ENCODE results near the gene DDTL.
"Not testable (repeated sequence)": the region's sequence is repeated elsewhere in the genome, so short reads cannot be mapped to it uniquely, and the experiment has no call there.

The DDTL gene

DNA sequence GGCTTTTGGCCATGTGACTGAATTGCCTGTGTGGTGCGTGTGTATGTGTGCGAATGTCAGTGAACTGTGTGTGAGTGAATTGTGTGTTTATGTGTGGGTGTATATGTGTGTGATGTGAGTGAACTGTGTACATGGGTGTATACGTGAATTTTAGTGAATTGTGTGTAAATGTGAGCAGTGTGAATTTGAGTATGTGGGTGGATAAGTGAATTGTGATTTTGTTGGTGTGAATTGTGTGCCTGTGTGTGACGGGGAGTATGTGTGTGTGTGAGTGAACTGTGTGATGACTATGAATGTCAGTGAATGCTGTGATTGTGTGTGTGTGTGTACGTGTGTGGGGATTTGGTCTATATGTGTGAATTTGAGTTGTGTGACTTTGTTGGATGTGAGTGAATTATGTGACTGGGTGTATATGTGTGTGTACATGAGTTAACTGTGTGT, 3.5 kb downstream of the DDTL start:
- DNase-seq (ENCODE audit: low spot score): no peak

DNA sequence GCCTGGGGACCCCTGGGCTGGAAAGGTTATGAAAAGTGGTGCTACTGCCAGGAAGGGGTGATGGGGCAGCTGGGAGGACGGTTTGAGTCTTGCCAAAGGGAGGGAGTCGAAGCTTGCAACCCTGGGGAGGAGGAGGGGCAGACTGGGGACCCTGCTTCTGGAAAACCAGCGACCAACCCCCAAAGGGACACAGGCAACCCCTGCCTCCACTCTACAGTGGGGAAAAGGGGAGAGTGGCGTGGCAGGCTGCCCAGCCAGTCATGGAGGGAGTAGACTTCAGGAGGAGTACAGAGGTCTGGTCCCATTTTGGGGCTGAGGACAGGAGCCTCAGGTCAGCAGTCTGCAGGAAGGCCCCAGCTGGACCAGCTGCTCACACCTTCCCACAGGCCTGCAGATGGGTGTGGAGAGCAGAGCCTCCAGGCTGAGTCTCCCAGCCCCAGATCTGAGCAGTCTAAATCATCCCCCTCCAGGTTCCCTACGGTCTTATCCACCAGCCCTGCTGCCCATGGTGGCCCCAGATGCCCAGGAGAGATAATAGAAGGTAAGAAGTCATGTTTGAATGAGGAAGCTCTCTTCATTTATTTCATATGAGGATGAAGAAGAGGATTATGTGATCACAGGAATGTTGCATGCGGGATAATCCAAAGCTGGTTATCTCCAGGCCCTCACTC, 4.3 kb downstream of the DDTL start:
- DNase-seq (ENCODE audit: low spot score): no peak

DNA sequence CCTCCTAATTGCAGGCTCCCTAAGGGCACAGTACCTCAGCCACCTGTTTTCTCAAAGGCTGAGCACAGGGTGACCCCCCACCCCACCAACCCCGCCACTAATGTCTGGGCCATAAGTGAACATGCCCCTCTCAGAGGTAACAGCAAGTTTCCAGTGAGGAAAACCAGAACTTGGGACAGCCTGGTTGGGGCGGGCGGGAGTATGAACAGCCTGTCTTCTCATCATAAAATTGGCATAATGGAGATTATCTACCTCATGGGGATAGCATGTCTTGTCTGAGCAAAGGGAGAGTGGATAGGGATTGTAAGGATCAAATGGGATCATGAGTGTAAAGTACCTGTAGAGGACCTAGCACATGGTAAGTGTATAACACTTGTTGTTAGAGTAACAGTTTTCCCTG, 5.2 kb downstream of the DDTL start:
- not testable (repeated sequence) for DNase-seq (ENCODE audit: low spot score)

DNA sequence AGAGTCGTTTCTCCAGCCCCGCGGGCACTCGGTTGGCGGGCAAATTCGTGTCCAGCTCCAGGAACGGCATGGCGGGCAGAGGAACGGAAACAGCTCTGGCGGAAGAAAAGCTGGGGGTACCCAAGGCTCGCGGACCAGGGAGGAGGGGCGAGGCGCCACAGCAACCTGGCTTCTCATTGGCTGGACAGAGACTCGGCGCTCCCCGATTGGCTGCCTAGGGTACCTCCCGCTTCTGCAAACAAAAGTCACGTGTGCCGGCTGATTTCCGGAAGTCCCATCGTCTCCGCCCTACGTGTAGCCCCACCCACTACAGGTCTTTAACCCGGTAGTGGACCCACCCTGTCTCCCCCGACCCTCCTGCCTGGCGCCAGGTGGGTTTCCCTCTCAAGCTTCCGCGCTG, 7.7 kb downstream of the DDTL start, which contains the start of gene DDT:
TSS of gene DDT (minus strand) at position 97 of the 400 bp plus-strand sequence. CDS start at position 70, 27 bp downstream.
- DNase-seq (ENCODE audit: low spot score): not testable (repeated sequence)

DNA sequence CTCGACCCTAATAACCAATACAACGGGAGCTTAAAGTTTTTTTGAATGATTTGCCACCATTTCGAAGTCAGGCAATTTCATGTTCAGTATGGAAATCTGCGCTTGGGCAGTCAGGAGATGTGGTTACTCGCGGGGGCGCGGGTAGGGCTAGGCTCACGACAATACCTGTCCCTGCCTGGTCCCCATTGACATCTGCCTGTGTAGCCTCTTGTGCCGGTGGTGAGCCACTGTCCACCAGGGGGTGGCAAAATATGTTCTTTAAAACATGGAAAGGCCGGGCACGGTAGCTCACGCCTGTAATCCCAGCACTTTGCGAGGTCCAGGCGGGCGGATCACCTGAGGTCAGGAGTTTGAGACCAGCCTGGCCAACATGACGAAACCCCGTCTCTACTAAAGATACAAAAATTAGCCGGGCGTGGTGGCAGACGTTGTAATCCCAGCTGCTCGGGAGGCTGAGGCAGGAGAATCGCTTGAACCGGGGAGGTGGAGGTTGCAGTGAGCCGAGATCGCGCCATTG, 8.2 kb downstream of the DDTL start:
- DNase-seq (ENCODE audit: low spot score): not testable (repeated sequence)

DNA sequence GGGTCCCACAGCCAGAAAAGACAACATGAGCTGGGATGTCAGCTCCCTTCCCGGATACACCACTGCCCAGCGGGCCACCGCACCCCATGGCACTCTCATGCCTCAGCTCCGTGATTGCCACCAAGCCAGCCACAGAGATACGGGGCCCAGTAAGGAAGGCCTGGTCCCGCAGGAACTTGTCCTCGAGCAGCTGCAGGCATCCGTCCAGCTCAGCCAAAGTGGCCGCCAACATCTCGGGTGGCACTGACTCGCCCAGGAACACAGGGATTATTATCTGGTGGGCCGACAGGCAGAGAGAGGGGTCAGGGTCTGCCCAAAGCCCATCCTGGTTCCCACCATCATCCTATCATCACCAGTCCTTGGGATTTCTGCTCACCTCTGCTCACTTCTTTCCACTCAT, 10.6 kb downstream of the DDTL start:
- DNase-seq (ENCODE audit: low spot score): not testable (repeated sequence)

DNA sequence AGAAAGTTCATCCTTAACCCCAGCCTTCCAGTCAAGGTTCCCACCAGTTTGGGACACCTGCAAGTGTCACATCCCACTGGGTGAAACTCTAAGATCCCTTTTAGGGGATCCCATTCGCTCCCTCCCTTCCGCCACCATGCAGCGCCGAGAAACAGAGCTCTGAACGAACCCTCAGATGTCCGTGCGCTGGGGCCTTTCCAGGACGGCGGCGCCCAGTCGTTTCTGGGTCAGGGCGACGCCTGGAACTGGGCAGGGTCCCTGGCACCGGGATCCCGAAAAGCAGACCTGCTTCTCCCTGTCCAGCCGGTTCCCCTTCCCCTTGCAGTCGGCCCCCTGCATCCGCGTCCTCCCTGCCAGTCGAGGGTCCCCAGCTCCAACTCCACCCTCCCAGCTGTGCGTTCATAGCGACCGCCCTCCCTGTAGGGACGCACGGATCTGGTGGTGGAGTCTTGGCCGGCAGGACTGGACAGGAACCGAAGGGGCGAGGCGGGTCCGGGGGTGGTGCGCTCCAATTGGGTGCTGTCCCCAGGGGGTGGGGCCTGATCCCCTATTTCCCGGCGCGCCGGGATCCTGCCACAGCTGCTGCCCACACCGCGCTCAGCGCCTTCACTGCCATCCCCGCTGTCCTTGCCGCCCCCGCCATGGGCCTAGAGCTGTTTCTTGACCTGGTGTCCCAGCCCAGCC, 13.0 kb downstream of the DDTL start, which contains the start of gene GSTT2:
TSS of gene GSTT2 (plus strand) at position 578 of the 684 bp plus-strand sequence.
- not testable (repeated sequence) for DNase-seq (ENCODE audit: low spot score)

DNA sequence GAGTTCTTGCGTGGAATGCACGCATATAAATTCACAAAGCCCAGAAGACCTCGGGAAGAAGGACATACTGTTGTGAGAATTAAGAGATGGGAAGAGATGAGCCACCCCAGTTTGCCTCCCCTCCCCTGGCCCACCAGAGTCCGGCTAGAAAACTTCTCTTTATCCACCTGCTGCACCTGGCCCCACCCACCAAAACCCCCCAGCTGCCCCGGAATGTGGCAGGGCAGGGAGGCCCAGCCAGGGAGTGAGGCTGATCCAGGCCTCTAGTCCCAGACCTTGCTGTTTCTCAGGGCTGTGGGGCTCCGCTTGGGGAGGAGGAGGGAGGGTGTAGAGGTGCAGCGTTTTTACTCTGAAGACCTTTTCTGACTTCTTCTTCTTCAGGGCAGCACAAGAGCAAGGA, 13.9 kb downstream of the DDTL start:
- not testable (repeated sequence) for DNase-seq (ENCODE audit: low spot score)

DNA sequence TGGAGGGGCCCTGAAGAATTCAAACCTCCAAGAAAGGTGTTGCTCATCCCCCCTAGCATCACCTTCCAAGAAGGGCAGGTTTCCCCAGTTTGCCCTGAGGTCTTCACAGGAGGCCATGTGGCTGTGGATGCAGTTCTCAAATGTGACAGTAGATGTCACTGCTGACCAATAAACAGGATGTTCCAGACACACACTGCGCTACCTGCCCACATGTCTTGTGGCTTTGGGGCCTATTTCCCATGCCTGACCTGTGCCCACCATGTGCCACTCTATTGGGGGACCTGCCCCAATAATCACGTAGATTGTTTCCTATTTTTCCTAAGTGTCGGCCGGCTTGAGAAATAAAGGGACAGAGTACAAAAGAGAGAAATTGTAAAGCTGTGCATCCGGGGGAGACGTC, 17.7 kb downstream of the DDTL start:
- DNase-seq (ENCODE audit: low spot score): no peak

DNA sequence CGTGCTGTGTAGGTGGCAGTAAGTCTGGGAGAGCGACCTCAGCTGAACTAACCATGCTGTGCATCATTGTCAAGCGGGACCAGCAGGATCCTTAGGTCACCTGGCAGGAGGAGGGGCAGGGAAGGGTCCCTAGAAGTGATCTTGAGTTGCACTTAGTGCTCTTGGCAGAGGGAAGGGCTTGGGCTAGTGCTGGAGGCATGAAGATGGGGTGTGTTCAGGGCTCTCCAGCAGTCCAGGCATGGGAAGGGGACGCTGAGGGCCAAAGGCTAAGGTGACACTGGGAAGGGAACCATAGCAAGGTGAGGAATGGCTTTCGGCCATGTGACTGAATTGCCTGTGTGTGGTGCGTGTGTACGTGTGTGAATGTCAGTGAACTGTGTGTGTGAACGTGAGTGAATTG, 19.4 kb downstream of the DDTL start:
- not testable (repeated sequence) for DNase-seq (ENCODE audit: low spot score)

DNA sequence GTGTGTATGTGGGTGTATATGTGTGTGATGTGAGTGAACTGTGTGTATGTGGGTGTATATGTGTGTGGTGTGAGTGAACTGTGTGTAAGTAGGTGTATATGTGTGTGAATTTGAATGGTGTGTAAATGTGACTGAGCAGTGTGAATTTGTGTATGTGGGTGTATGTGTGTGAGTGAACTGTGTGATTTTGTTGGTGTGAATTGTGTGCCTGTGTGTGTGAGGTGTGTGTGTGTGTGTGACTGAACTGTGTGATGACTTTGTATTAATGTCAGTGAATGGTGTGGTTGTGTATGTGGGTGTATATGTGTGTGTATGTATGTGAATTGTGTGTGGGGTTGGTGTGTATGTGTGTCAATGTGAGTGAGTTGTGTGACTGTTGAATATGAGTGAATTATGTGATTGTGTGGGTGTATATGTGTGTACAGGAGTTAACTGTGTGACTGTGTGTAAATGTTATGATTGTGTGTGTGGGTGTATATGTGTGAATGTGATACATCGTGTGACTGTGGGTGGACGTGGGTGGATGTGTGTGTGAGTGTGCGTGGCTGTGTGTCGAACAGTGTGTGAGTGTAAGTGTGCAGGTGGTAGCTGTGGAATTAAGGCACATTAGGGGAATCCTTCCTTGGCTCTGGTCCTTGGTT, 20.0 kb downstream of the DDTL start:
- not testable (repeated sequence) for DNase-seq (ENCODE audit: low spot score)

DNA sequence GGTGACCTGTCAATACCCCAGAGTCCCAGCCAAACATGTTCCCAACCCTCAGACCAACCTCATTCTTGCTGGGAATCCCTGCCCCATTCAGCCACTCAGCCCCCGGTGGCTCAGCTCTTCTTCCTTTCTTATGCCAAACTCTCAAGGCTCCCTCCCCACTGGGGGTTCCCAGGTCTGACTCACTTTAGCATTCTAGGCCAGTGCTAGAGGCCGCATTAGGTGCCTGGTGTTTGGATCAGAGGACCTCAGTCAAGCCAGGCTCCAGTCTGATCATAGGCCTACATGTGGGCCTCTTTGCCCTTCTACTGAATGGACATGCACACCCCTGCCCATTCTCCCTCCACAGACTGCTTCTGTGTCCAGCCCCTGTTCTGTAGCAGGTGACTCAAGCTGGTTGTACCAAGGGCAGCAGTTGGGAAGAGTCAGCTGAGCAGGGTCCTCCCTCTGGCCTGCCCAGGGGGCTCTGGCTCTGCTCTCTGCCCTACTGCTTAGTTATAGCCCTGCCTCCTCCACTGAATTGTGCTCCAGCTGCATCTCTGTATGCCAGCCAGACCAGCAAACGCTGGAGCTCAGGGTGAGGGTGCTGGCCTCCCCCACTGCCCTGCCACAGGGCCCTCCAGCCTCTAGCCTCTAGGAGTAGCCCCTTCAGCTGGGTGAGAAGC, 23.0 kb downstream of the DDTL start:
- not testable (repeated sequence) for DNase-seq (ENCODE audit: low spot score)

DNA sequence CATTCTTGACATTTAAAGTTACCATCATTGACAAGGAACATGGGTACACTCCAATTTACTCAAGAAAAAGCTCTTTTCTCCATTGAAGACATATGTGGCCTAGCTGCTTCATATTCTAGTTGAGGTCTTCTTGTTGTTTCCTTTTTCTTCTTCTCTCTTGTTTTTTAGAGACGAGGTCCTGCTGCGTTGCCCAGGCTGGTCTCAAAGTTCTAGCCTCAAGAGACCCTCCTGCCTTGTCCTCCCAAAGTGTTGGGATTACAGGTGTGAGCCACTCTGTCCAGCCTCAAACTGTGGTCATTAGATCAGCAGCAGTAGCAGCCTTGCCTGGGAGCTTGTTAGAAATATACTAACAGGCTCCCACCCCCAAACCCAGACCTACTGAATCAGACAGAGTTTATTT, 26.4 kb downstream of the DDTL start:
- DNase-seq (ENCODE audit: low spot score): not testable (repeated sequence)

DNA sequence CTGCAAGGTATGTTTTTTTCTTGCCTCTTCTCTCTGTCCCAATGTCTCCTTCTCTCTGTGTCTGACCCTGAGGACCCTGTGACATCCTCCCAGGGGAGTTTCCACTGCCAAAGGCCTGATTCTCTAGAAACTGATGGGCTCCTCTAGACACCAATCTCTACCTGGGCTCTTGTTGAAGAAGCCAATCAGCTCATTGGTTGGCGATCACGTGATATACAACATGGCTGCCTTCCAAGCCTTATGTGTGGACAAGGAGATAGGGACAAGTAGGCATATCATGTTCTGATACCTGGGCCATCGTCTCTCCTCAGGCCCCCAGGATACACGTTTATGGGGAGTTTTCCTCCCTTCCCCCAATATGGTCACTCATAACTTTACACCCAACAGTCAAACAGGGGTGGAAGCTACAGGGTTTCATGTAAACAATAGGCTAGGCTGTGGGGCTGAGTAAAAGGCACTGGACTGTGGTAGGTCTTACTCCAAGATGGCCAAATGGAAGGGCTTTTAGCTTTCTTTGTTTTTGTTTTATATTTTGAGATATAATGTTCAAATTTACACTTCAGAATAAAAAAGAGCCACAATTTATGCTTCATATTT, 27.0 kb downstream of the DDTL start:
- DNase-seq (ENCODE audit: low spot score): not testable (repeated sequence)

DNA sequence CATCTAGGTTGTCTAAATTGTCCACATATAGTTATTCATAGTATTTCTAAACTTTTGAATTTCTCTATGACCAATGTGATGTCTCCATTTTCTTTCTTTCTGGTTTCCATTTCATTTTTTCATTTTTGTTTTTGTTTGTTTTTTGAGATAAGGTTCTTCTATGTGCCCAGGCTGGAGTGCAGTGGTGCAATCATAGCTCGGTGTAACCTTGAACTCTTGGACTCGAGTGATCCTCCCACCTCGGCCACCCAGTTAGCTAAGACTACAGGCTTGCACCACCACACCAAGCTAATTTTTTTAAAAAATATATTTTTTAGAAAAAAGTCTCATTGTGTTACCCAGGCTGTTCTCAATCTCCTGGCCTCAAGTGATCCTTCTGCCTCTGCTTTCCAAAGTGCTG, 30.4 kb downstream of the DDTL start:
- DNase-seq (ENCODE audit: low spot score): no peak

DNA sequence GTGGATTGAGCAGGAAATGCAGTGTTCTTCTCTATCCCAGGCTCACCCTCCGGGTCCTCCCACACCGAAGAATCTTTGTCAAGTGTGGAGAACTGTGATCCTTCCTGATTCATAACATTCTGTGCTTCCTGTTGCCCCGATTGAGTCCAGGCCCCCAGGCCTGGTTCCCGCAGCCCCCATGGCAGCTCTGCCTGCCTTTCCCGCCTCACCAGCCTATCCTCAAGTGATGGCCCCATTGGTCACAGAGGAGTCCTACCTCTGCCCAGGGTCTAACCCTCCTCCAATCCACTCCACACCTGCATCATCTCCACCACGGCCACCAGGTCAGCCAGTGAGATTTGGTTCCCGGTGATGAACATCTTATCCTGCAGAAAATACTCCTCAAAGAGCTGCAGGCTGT, 33.1 kb downstream of the DDTL start:
- DNase-seq (ENCODE audit: low spot score): not testable (repeated sequence)

DNA sequence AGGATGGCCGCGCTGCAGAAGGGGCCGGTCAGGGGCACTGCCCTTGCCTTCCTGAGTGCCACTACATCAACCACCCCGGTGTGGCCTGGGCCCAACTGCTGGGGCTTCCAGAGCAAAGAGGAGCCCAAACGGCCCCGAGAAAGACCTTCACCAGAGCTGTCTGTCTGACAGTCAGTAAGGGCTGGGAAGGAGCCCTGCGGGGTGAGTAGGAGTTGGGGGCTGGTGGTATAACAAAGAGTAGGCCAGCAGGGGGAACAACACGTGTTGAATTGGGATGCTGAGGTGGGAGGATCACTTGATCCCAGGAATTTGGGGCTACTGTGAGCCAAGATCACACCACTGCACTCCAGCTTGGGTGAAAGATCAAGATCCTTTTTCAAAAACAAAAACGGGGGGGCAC, 34.6 kb downstream of the DDTL start:
- DNase-seq (ENCODE audit: low spot score): no peak

DNA sequence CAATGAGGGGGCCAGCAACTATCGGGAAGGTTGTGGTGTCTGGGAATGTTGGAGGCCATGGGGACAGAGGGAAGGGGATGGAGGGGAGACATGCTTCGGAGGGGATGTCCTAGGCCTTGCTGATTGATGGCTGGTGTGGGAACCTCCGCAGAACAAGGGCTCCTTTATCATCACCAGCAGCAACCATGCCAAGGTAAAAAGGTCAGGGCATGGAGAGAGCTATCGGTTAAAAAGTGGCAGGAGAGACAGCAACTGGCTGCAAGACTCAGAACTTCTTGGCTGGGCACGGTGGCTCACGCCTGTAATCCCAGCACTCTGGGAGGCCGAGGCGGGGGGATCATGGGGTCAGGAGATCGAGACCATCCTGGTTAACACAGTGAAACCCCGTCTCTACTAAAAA, 35.6 kb downstream of the DDTL start:
- no peak for DNase-seq (ENCODE audit: low spot score)

DNA sequence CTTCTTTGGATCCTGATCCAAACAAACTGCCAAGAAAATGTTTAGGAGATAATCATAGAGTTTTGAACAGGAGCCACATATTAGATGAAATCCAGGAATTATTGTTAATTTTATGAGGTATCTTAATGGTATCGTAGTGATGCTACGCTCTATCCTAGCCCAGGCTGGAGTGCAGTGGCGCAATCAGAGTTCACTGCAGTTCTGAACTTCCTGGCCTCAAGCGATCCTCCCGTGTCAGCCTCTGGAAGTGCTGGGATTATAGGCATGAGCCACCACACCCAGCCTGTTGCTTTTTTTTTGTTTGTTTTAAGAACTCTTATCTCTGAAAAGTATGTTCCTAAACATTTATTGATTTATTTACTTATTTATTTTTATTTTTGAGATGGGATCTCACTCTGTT, 36.2 kb downstream of the DDTL start:
- DNase-seq (ENCODE audit: low spot score): no peak

DNA sequence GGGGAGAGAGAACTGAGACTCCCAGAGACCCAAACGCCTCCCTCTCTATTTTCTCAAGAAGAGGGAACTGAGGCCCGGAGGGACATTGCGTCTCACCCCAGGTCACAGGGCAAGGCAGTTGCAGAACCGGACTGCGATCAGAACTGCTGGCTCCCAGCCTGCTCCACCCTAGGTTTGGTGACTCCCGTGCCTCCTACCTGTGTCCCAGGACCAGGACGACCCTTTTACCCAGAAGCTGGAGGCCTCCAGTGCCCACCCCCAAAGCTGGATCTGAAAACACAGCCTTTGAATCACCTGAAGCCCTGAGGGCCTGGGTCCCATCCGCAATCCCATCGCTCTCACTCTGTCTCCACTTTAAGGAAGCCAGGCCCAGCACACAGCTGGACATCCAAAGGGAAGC, 37.2 kb downstream of the DDTL start:
- no peak for DNase-seq (ENCODE audit: low spot score)

DNA sequence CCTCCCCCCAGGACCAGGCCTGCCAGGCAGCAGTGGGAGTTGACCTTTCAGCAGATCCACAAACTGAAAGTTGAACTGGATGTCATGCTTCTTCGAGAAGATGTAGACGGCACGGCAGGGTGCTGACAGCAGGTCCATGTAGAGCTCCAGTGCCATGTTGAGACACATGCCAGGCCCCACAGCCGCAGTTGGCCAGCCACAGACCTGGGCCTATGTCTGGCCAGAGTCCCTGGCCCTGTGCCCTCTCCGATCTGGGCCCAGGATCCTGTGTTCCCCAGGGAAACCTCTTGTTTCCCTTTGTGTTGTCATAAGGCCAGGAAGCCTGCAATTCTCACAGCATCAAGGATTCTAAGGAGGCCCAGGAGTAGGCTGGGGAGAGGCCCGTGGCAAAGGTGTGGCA, 38.5 kb downstream of the DDTL start, which contains the start of gene GSTT4:
TSS of gene GSTT4 (minus strand) at position 253 of the 400 bp plus-strand sequence. CDS start at position 156, 97 bp downstream.
- no peak for DNase-seq (ENCODE audit: low spot score)
